Stimulated activated naive CD8-positive, alpha-beta T cell treated with anti-CD3 and anti-CD28 coated beads, Interleukin-15, Interleukin-2, amounts not matched to agents 100 ng/mL and 50 ng/mL, for 24 hours (primary cell): ENCODE results near the gene DCC.
"Not testable (repeated sequence)": the region's sequence is repeated elsewhere in the genome, so short reads cannot be mapped to it uniquely, and the experiment has no call there.

Experiments used
- H3K27ac Mint-ChIP-seq: one replicate; pipeline ENCODE4 v1.8.0; 2021; ENCODE audit warnings: mild to moderate bottlenecking, mixed read lengths
- H3K27me3 Mint-ChIP-seq: one replicate; pipeline ENCODE4 v1.8.0; 2021; ENCODE audit warnings: mixed read lengths
- H3K36me3 Mint-ChIP-seq: one replicate; pipeline ENCODE4 v1.8.0; 2021; ENCODE audit warnings: low read depth, mixed read lengths
- H3K4me1 Mint-ChIP-seq: one replicate; pipeline ENCODE4 v1.8.0; 2021; ENCODE audit warnings: low read depth, mixed read lengths
- H3K4me3 Mint-ChIP-seq: one replicate; pipeline ENCODE4 v1.8.0; 2021; ENCODE audit warnings: mild to moderate bottlenecking, mixed read lengths
- H3K9me3 Mint-ChIP-seq: one replicate; pipeline ENCODE4 v1.8.0; 2021; ENCODE audit warnings: mixed read lengths

The DCC gene

DNA sequence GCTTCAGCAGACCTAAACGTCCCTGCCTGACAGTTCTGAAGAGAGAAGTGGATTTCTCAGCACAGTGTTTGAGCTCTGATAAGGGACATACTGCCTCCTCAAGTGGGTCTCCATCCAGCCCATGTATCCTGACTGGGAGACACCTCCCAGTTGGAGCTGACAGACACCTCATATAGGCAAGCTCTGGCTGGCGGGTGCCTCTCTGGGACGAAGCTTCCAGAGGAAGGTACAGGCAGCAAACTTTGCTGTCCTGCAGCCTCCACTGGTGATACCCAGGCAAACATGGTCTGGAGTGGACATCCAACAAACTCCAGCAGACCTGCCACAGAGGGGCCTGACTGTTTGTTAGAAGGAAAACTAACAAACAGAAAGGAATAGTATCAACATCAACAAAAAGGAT lies 1156.0 kb downstream of the DCC start:
- no peak overlapping the region for H3K4me3 Mint-ChIP-seq
- no peaks in the 10 kb centered on the region for H3K36me3 Mint-ChIP-seq
- no peaks in the 10 kb centered on the region for H3K27me3 Mint-ChIP-seq
- no peak overlapping the region for H3K27ac Mint-ChIP-seq
- H3K9me3 Mint-ChIP-seq = peaks cover 12% of the 10 kb centered on the region
- no peaks in the 10 kb centered on the region for H3K4me1 Mint-ChIP-seq

DNA sequence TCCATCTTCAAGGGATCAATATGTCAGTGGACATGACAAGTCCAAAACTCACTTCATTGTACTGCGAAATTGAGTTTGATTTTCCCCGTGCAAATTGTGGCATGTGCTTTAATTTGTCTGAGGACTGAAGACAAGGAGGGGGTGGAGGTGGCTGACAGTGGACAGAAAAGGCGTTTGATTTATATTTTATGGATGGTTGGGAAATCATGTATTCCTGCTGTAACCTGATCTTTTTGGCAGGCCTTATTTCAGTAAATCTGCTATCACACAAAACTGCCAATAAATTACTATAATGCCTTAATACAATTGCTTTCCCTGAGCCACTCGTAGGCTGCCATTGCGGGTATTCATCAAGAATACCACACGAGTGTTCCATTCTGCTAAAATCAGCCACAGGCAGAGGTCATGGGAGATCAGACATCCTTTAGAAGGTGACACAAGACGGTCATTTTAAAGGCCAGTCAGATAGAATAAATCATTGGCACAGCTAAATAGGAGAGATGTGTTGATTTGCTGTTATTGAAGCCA lies 1164.0 kb downstream of the DCC start:
- Mint-ChIP-seq H3K9me3 (no peaks in the 10 kb centered on the region), H3K27ac (no peak overlapping the region), H3K4me1 (no peaks in the 10 kb centered on the region), H3K4me3 (no peak overlapping the region), H3K36me3 (no peaks in the 10 kb centered on the region), H3K27me3 (no peaks in the 10 kb centered on the region)

DNA sequence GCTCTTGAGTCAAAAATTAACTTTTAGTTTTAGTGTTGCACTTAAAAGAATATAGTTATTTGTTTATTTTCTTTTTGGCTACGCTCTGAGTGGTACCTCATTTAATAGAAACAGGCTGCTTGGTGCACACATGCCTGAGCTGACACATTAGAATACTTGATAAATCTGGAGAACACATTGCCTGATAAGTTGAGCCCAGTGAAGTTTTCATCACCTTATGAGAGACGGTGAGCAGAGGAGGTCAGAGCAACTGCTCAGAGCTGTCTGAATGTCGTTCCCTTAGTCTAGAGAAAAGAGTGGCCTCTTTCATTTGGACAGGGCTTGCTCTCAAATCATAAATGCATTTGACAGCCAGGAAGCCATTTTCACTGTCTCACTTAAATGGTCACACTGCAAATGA lies 1168.5 kb downstream of the DCC start:
- no peaks in the 10 kb centered on the region for H3K36me3 Mint-ChIP-seq
- H3K4me3 Mint-ChIP-seq = no peak overlapping the region
- H3K27me3 Mint-ChIP-seq = no peaks in the 10 kb centered on the region
- no peaks in the 10 kb centered on the region for H3K4me1 Mint-ChIP-seq
- H3K27ac Mint-ChIP-seq = no peak overlapping the region
- H3K9me3 Mint-ChIP-seq = no peaks in the 10 kb centered on the region

DNA sequence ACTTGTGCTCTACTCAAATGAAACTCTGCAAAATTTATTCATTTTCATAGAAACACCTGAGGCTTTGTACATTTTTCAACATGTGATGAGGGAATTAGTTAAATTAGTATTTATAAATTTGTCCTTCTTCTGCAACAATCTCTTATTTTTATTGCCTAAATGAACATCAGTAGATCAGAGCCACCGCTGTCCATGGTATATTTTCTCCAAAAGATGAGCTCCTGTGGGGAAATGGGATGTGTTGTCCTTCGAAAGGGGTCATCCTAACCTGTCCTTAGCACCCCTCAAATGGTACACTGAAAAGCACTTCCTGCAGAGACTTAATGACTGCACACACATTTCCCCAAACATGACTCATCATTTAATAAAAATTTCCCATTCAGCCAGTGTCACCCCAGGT lies 1169.9 kb downstream of the DCC start:
- H3K4me1 Mint-ChIP-seq = no peaks in the 10 kb centered on the region
- H3K9me3 Mint-ChIP-seq = no peaks in the 10 kb centered on the region
- no peaks in the 10 kb centered on the region for H3K27me3 Mint-ChIP-seq
- no peak overlapping the region for H3K27ac Mint-ChIP-seq
- H3K4me3 Mint-ChIP-seq = no peak overlapping the region
- no peaks in the 10 kb centered on the region for H3K36me3 Mint-ChIP-seq

- H3K4me1 Mint-ChIP-seq, H3K9me3 Mint-ChIP-seq, H3K4me3 Mint-ChIP-seq, H3K36me3 Mint-ChIP-seq, H3K27ac Mint-ChIP-seq, H3K27me3 Mint-ChIP-seq: not testable (repeated sequence)
These were observed 1171.7 kb downstream of the DCC start for GRCh38 chr18:53511725-53512124.

DNA sequence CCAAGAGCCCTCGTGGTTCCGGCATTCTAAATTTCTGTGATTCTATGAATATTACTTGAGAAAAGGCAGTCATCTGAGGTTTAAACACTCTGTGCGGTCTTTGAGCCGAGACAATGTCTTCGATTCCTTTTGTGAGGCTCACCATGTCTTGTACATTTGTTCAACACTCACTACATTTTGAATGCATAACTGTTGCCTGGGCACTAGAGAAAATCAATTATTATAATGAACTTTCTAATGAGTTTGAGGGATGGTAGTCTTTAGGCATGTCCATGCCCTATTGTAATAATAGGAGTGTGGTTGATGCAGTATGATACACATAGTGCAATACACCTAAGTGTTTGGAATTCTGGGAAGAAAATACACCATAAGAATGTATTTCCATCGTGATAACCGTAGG lies 1181.1 kb downstream of the DCC start:
- Mint-ChIP-seq H3K9me3 (peaks cover 8% of the 10 kb centered on the region), H3K36me3 (no peaks in the 10 kb centered on the region), H3K27me3 (no peaks in the 10 kb centered on the region), H3K4me1 (no peaks in the 10 kb centered on the region), H3K27ac (no peak overlapping the region), H3K4me3 (no peak overlapping the region)

DNA sequence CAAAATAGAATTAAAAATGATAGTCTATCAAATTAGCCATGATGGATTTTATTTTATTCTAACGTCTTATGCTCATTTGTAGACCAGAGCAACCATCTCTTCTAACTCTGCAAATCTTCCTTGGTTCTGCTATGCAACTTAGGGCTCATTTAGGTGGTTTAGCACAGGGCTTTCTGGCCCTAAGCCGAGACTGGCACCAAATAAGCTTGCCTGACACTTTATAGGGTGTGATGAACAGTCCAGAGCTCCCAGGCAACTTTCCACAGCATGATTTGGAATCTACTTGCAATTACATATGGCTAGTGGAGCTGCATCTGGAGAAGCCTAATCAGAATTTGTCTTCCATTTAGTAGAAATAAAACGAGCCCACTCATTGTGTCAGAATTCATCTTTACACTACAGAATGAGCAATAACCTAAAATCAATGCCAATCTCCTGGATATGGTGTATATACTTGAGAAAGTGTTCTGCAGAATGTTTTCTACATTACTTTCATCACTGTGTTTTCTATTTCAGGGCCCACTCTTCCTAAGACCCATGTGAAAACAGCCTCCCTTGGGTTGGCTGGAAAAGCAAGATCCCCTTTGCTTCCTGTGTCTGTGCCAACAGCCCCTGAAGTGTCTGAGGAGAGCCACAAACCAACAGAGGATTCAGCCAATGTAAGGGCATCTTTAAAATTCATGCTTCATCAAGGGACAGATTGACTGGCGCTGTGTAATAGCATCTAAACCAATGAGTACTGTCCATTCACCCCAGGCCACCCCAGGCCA lies 1186.3 kb downstream of the DCC start:
- Mint-ChIP-seq H3K9me3 (no peaks in the 10 kb centered on the region), H3K27me3 (no peaks in the 10 kb centered on the region), H3K27ac (no peak overlapping the region), H3K4me1 (no peaks in the 10 kb centered on the region), H3K36me3 (no peaks in the 10 kb centered on the region), H3K4me3 (no peak overlapping the region)

DNA sequence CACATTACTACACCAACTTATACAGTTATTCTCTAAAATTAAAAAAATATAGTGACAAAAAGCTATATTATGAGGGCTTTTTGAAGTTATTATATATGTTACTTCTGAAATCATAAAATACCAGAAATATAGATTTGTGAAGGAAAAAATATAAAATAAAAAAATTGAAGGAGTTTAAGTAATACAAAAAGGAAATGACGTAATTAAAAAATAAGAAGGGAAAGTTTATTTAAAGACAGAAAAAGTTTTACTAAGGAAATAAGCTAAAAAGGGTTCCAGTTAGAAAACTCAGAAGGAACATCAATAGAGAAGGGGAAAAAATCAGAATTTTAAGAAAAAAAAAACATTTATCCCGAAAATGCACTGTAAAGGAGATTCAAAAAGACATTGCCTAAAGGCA lies 1187.4 kb downstream of the DCC start:
- H3K36me3 Mint-ChIP-seq = no peaks in the 10 kb centered on the region
- no peak overlapping the region for H3K4me3 Mint-ChIP-seq
- H3K4me1 Mint-ChIP-seq = no peaks in the 10 kb centered on the region
- H3K9me3 Mint-ChIP-seq = no peaks in the 10 kb centered on the region
- H3K27ac Mint-ChIP-seq = no peak overlapping the region
- H3K27me3 Mint-ChIP-seq = no peaks in the 10 kb centered on the region

- H3K9me3 Mint-ChIP-seq = peaks cover 4% of the 10 kb centered on the region
- H3K4me1 Mint-ChIP-seq = no peaks in the 10 kb centered on the region
- no peaks in the 10 kb centered on the region for H3K27me3 Mint-ChIP-seq
- no peak overlapping the region for H3K4me3 Mint-ChIP-seq
- H3K36me3 Mint-ChIP-seq = no peaks in the 10 kb centered on the region
- no peak overlapping the region for H3K27ac Mint-ChIP-seq
These were observed 1191.2 kb downstream of the DCC start for GRCh38 chr18:53531187-53531586.

- Mint-ChIP-seq H3K4me1 (no peaks in the 10 kb centered on the region), H3K9me3 (peaks cover 4% of the 10 kb centered on the region), H3K4me3 (no peak overlapping the region), H3K36me3 (no peaks in the 10 kb centered on the region), H3K27ac (no peak overlapping the region), H3K27me3 (no peaks in the 10 kb centered on the region)
These were observed 1191.9 kb downstream of the DCC start for GRCh38 chr18:53531896-53532295.

- Mint-ChIP-seq H3K27me3 (no peaks in the 10 kb centered on the region), H3K4me3 (no peak overlapping the region), H3K9me3 (peaks cover 4% of the 10 kb centered on the region), H3K27ac (no peak overlapping the region), H3K4me1 (no peaks in the 10 kb centered on the region), H3K36me3 (no peaks in the 10 kb centered on the region)
These were observed 1194.2 kb downstream of the DCC start for GRCh38 chr18:53534203-53534602.

- Mint-ChIP-seq H3K27me3 (no peaks in the 10 kb centered on the region), H3K27ac (no peak overlapping the region)
These were observed 1194.7 kb downstream of the DCC start for GRCh38 chr18:53534695-53535094.

DNA sequence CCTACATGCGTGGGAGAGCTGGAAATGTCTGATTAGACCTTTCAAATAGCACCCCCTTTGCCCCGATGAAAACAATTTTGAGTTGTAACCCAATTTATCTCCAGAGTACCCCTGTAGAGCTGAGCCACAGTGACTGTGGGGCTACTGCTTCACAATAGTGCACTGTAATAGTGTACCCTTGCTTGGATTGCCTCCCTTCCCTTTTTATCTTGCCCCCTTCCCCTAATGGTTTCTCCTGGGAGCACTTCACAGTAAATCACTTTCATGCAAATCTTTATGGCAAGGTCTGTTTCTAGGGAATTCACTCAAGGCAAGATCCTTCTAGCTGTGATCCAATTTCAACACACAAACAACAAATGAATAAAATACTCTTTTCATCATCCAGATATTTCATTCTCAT lies 1196.9 kb downstream of the DCC start:
- Mint-ChIP-seq H3K4me1 (no peaks in the 10 kb centered on the region), H3K9me3 (peaks cover 4% of the 10 kb centered on the region), H3K4me3 (no peak overlapping the region), H3K27me3 (no peaks in the 10 kb centered on the region), H3K27ac (no peak overlapping the region), H3K36me3 (no peaks in the 10 kb centered on the region)

More at GRCh38 chr18:53534695-53535094, 1194.7 kb downstream of the DCC start:
- Mint-ChIP-seq H3K36me3 (no peaks in the 10 kb centered on the region), H3K9me3 (peaks cover 4% of the 10 kb centered on the region), H3K4me1 (no peaks in the 10 kb centered on the region), H3K4me3 (no peak overlapping the region)

GRCh38 chr18:53541924-53542323 lies 1201.9 kb downstream of the DCC start:
- no peak overlapping the region for H3K4me3 Mint-ChIP-seq
- no peaks in the 10 kb centered on the region for H3K36me3 Mint-ChIP-seq
- H3K27ac Mint-ChIP-seq = no peak overlapping the region
- H3K9me3 Mint-ChIP-seq = no peaks in the 10 kb centered on the region
- H3K4me1 Mint-ChIP-seq = no peaks in the 10 kb centered on the region
- no peaks in the 10 kb centered on the region for H3K27me3 Mint-ChIP-seq

GRCh38 chr18:53543711-53544110 lies 1203.7 kb downstream of the DCC start:
- H3K27me3 Mint-ChIP-seq = no peaks in the 10 kb centered on the region
- H3K4me1 Mint-ChIP-seq = no peaks in the 10 kb centered on the region
- no peaks in the 10 kb centered on the region for H3K36me3 Mint-ChIP-seq
- H3K9me3 Mint-ChIP-seq = no peaks in the 10 kb centered on the region
- no peak overlapping the region for H3K27ac Mint-ChIP-seq
- H3K4me3 Mint-ChIP-seq = no peak overlapping the region

DNA sequence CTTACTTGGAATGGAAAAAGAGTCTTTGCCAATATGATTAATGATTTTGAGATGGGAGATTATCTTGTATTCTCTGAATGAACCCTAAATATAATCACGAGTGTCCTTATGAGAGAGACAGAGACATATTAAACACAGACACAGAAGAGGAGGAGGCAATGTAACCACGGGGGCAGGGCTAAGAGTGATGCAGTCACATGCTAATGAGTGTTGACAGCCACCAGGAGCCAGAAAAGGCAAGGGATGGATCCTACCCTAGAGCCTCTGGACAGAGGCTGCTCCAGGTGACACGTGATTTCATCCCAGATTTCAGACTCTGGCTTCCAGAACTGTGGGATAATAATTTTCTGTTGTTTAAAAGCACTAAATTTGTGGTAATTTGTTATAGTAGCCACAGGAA lies 1204.9 kb downstream of the DCC start:
- H3K4me3 Mint-ChIP-seq = no peak overlapping the region
- H3K27ac Mint-ChIP-seq = no peak overlapping the region
- H3K4me1 Mint-ChIP-seq = no peaks in the 10 kb centered on the region
- H3K9me3 Mint-ChIP-seq = no peaks in the 10 kb centered on the region
- H3K27me3 Mint-ChIP-seq = no peaks in the 10 kb centered on the region
- H3K36me3 Mint-ChIP-seq = no peaks in the 10 kb centered on the region
